ENCODE results near the gene P4HB. TPM values are rescaled to one million over a fixed set of nuclear protein-coding genes. Genes with fewer than 3 reads are reported as not detected.
A peak's percentile ranks its signal among the peaks of the same experiment; 100 is the strongest.
"Not testable (repeated sequence)": the region's sequence is repeated elsewhere in the genome, so short reads cannot be mapped to it uniquely, and the experiment has no call there.

The P4HB gene
- total RNA-seq, 1 donor from 2014 or later = 203 TPM

DNA sequence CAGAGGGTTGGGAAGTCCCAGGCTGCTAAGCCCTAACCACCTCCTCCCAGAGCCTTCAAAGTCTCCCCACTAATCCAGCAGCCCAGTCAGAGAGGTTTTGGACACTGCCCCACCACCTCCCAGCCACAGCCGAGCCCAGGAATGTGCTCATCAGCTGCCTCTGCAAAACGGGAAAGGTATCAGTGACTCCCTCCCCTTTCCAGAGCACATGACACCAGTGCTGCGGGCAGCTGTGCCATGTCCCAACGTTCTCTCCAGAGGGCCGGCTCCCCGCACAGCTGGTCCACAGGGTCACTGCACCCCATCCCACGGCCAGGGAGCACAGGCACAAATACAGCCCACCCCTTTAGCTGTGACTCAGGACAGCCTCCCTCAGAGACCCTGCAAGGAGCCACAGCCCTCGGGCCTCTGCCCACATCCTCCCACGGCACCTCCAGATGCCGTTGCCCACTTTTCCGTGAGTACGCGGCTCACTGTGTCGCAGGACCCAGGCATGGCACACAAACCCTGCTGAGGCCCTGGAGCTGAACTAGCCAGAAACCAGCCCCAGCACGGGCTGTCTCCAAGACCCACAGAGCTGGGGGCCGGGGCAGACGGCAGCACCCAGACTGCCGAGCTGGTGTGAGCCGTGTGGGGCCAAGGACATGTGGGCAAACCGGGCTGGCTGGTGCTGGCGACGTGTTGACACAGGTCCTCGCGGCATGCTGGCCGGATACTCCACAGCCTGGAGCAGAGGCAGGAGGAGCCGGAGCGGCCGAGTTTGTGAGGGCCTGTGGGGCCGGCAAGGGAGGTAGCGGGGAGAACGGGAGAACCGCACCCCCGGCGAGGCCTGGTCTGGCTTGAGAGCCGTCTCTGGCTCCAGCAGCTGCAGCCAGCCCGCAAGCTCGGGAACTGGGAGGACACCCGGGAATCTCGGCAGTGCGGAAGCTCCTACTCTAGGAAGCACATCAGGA, 19.2 kb downstream of the P4HB start:
- no peak overlapping the region for H3K4me2 ChIP-seq
- H3K4me1 Mint-ChIP-seq = no peaks in the 10 kb centered on the region
- no peak overlapping the region for H3K4me3 Mint-ChIP-seq
- H3K4me1 ChIP-seq = no peaks in the 10 kb centered on the region
- H3F3A ChIP-seq (ENCODE audit: low read depth) = peaks cover 11% of the 10 kb centered on the region
- H3K4me3 ChIP-seq = no peak overlapping the region
- peaks cover 3% of the 10 kb centered on the region for H3K36me3 Mint-ChIP-seq
- peak overlapping the region; percentile 67 for H3K27ac ChIP-seq
- TF ChIP-seq EZH2 (IDR thresholded peaks at IDR 0.05) (no peak), EZH2phosphoT487 (IDR thresholded peaks at IDR 0.05) (no peak)
- TF ChIP-seq, protein P1, sequence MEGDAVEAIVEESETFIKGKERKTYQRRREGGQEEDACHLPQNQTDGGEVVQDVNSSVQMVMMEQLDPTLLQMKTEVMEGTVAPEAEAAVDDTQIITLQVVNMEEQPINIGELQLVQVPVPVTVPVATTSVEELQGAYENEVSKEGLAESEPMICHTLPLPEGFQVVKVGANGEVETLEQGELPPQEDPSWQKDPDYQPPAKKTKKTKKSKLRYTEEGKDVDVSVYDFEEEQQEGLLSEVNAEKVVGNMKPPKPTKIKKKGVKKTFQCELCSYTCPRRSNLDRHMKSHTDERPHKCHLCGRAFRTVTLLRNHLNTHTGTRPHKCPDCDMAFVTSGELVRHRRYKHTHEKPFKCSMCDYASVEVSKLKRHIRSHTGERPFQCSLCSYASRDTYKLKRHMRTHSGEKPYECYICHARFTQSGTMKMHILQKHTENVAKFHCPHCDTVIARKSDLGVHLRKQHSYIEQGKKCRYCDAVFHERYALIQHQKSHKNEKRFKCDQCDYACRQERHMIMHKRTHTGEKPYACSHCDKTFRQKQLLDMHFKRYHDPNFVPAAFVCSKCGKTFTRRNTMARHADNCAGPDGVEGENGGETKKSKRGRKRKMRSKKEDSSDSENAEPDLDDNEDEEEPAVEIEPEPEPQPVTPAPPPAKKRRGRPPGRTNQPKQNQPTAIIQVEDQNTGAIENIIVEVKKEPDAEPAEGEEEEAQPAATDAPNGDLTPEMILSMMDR (IDR thresholded peaks at IDR 0.05) = no peak
- no peak overlapping the region for H2AFZ ChIP-seq (replicated peaks)
- H3K27ac Mint-ChIP-seq = no peak overlapping the region
- H3K9me3 ChIP-seq (ENCODE audit: low read depth) = no peaks in the 10 kb centered on the region
- peaks cover 7% of the 10 kb centered on the region for H3K27me3 Mint-ChIP-seq (ENCODE audit: insufficient read depth, low read depth)
- no peaks in the 10 kb centered on the region for H3K36me3 ChIP-seq
- no peak overlapping the region for H3K9ac ChIP-seq
- peak; percentile 51 for DNase-seq (ENCODE audit: low spot score)
- H3K27me3 ChIP-seq = no peaks in the 10 kb centered on the region
- H3K9me3 Mint-ChIP-seq = no peaks in the 10 kb centered on the region
- H4K20me1 ChIP-seq (ENCODE audit: low read depth) = no peaks in the 10 kb centered on the region
- H3K79me2 ChIP-seq (ENCODE audit: low read depth) = no peaks in the 10 kb centered on the region

- H3F3A ChIP-seq (ENCODE audit: low read depth) = peaks cover 11% of the 10 kb centered on the region
- H3K9me3 ChIP-seq (ENCODE audit: low read depth); H3K4me3 Mint-ChIP-seq; H3K36me3 Mint-ChIP-seq; H3K27ac Mint-ChIP-seq; H3K27ac ChIP-seq; H3K9me3 Mint-ChIP-seq; H3K27me3 Mint-ChIP-seq (ENCODE audit: insufficient read depth, low read depth); H3K4me1 Mint-ChIP-seq; H3K4me3 ChIP-seq; H3K79me2 ChIP-seq (ENCODE audit: low read depth); H3K9ac ChIP-seq; DNase-seq (ENCODE audit: low spot score); H3K4me1 ChIP-seq; H3K36me3 ChIP-seq; H3K4me2 ChIP-seq; H4K20me1 ChIP-seq (ENCODE audit: low read depth); H3K27me3 ChIP-seq; H2AFZ ChIP-seq (replicated peaks): not testable (repeated sequence)
These were observed 20.3 kb downstream of the P4HB start for GRCh38 chr17:81840059-81840458.

DNA sequence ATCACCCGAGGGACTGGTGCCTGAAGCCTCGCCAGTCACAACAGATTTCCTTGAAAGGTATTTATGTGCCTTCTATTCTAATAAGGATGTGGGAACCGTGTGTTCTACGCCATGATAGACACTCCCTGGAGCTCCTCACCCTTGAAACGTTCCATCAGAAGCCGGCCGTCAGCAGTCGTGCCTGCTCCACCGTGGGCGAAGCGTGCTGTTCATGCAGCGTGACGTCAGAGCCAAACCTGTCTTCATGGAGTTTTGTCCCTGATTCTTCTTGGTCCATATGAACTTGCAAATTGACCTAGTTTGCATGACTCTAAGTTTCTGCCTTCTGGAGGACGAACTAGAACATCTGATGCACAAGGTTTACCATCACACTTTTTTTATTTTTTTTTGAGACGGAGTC, 21.0 kb downstream of the P4HB start:
- Histone ChIP-seq H3K27ac (no peak overlapping the region), H3F3A (ENCODE audit: low read depth) (peaks cover 11% of the 10 kb centered on the region), H3K4me1 (no peaks in the 10 kb centered on the region), H3K36me3 (no peaks in the 10 kb centered on the region), H4K20me1 (ENCODE audit: low read depth) (no peaks in the 10 kb centered on the region), H3K79me2 (ENCODE audit: low read depth) (peaks cover 8% of the 10 kb centered on the region), H2AFZ (replicated peaks) (no peak overlapping the region), H3K9me3 (ENCODE audit: low read depth) (no peaks in the 10 kb centered on the region), H3K4me3 (no peak overlapping the region), H3K4me2 (no peak overlapping the region), H3K9ac (no peak overlapping the region), H3K27me3 (no peaks in the 10 kb centered on the region)
- H3K4me3 Mint-ChIP-seq = no peak overlapping the region
- no peaks in the 10 kb centered on the region for H3K4me1 Mint-ChIP-seq
- no peaks in the 10 kb centered on the region for H3K9me3 Mint-ChIP-seq
- no peak overlapping the region for H3K27ac Mint-ChIP-seq
- peaks cover 7% of the 10 kb centered on the region for H3K27me3 Mint-ChIP-seq (ENCODE audit: insufficient read depth, low read depth)
- TF ChIP-seq, protein P1 (IDR thresholded peaks at IDR 0.05) = no peak
- TF ChIP-seq EZH2 (IDR thresholded peaks at IDR 0.05) (no peak), EZH2phosphoT487 (IDR thresholded peaks at IDR 0.05) (no peak)
- H3K36me3 Mint-ChIP-seq = peaks cover 3% of the 10 kb centered on the region
- DNase-seq (ENCODE audit: low spot score) = no peak

DNA sequence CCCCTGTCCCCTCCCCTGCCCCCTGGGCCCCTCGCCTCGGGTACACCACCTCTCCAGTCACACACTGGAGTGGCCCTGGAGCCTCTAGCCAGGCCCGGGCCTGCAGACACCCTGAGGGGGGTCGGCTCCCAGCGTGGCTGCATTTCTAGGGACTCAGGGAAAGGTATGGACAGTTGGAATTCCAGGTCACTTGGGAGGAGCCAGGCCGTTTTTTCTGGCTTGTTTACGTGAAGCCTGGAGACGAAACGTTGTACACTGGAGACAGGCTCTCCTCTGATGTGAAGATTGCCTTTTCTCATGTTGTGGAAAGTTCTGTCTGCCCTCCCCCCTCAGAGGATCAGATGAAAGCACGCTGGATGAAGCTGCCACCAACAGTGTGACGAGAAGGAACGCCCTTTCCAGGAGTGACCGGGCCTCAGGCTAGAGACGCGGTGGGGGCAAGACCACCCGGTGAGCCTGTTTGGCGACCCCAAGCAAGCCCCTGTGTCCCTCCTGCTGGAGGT, 21.5 kb downstream of the P4HB start:
- H4K20me1 ChIP-seq (ENCODE audit: low read depth) = no peaks in the 10 kb centered on the region
- peaks cover 11% of the 10 kb centered on the region for H3F3A ChIP-seq (ENCODE audit: low read depth)
- no peak overlapping the region for H3K4me3 Mint-ChIP-seq
- H3K4me1 Mint-ChIP-seq = peaks cover under 1% of the 10 kb centered on the region
- H3K4me3 ChIP-seq = no peak overlapping the region
- H3K27me3 ChIP-seq = no peaks in the 10 kb centered on the region
- TF ChIP-seq, protein P1 (IDR thresholded peaks at IDR 0.05) = no peak
- TF ChIP-seq EZH2 (IDR thresholded peaks at IDR 0.05) (no peak), EZH2phosphoT487 (IDR thresholded peaks at IDR 0.05) (no peak)
- no peaks in the 10 kb centered on the region for H3K9me3 Mint-ChIP-seq
- H3K9me3 ChIP-seq (ENCODE audit: low read depth) = no peaks in the 10 kb centered on the region
- peaks cover 7% of the 10 kb centered on the region for H3K27me3 Mint-ChIP-seq (ENCODE audit: insufficient read depth, low read depth)
- H3K27ac Mint-ChIP-seq = no peak overlapping the region
- H3K36me3 ChIP-seq = no peaks in the 10 kb centered on the region
- peaks cover 13% of the 10 kb centered on the region for H3K79me2 ChIP-seq (ENCODE audit: low read depth)
- H2AFZ ChIP-seq (replicated peaks) = no peak overlapping the region
- H3K36me3 Mint-ChIP-seq = peaks cover 3% of the 10 kb centered on the region
- DNase-seq (ENCODE audit: low spot score) = no peak
- H3K4me2 ChIP-seq = no peak overlapping the region
- H3K9ac ChIP-seq = no peak overlapping the region
- peaks cover 5% of the 10 kb centered on the region for H3K4me1 ChIP-seq
- H3K27ac ChIP-seq = no peak overlapping the region

Measured in neural progenitor cell (in vitro differentiated cells).